ENCODE data around the gene SFXN5.
"Not testable (repeated sequence)": the region's sequence is repeated elsewhere in the genome, so short reads cannot be mapped to it uniquely, and the experiment has no call there.

Gene SFXN5

GRCh38 chr2:73076701-73077423, 5.3 kb upstream of the SFXN5 start:
- DNase-seq: no peak

DNA sequence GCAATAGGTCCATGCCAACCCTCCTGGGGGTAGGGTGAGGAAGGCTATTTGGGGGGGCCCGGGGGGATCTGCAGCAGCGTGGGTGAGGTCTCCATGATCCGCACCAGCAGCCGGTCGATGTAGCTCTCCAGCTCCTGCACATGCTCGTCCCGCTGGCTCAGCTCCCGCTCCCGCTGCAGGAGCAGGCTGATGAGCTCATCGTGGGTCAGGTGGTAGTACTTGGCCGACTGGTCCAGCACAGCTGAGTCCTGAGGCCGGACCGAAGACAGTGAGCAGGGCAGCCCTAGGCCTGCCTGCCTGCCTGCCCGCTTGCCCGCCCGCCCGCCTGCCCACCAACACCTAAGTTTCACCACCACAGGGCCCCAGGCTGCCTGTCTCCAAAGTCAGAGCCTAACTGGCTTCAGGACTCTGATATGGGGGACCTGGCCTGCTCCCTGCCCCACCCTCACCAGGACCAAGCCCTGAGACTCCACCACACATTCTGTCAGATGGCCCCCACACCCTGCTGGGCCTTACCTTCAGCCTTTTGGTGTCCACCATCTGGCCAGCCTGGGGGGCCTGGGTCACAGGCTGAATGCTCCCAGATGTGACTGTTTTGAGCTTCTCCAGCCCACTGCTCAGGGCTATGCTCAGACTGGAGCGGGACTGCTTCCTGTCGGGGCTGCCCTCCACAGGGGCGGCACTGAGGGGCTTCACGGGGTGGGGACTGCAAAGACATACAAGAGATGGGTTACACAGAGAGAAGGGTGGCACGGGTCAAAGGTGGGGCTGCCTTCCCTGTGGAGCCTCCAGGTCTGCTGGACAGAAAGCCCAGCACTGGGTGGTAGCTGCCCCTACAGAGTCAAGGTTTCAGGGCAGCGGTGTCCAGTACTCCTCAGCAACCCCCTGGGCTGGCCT, 4.2 kb upstream of the SFXN5 start:
- no peak for DNase-seq

DNA sequence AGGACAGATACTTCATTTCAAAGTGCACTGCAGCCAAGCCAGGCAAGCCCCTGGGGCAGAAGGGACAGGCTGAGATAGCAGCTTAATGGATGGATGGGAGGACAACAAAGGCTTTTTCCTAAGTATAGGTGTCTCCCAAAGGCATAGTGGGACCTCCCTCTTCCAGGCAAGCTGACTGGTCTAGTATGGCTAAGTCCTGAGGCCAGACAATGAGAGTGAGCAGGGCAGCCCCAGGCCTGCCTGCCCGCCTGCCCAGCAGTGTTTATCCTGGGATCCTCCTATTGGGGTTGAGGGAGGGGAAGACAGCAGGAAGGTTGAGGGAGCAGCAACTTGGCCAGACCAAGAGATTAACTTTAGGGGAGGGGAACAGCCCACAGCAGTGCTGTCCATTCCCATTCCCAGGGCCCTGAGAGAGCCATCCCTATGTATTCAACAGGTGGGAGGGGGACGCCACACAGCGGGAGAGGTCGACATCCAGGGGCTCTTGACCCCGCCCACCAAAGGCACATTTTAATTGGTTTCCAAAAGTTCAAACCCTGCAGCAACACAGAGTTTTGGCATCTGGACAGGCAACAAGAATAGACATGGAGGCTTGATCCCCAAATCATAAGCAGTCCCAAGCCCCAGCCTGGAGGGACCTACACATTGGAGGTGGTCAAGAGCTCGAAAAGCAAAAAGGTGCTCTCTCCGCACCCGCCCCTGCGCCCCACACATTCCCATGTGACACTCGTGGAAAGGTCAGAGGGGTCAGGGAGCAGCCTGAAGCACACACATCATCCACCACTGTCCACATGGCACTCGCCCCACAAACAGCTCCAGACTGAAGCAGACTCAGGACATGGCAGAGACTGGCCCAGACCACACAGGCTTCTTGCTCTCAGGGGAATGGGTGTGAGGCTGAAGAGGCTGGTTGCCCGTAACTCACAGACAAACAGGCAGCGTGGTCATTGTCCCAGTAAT, 2.9 kb upstream of the SFXN5 start:
- no peak for DNase-seq

GRCh38 chr2:73072416-73072815, 904 bp upstream of the SFXN5 start:
- no peak for DNase-seq

DNA sequence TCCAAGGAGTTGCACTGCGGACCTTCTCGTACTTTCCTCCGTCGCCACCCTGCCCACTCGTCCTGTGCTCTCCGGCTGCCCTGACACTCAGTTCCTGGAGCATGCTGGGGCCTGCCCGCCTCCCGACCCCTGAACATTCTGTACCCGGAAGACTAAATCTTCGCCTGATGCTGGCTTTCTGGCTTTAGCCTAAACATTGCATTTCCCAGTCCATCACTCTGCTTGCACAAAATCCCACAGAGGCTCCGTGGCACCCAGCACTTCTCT, 550 bp upstream of the SFXN5 start:
- DNase-seq: no peak

GRCh38 chr2:73070643-73071359, 711 bp downstream of the SFXN5 start:
- no peak for DNase-seq

- DNase-seq: no peak
These were observed 1.5 kb downstream of the SFXN5 start for GRCh38 chr2:73069855-73070642.

GRCh38 chr2:73069041-73069854, 2.3 kb downstream of the SFXN5 start:
- DNase-seq: no peak

GRCh38 chr2:73068147-73068546, 3.4 kb downstream of the SFXN5 start:
- DNase-seq: no peak

DNA sequence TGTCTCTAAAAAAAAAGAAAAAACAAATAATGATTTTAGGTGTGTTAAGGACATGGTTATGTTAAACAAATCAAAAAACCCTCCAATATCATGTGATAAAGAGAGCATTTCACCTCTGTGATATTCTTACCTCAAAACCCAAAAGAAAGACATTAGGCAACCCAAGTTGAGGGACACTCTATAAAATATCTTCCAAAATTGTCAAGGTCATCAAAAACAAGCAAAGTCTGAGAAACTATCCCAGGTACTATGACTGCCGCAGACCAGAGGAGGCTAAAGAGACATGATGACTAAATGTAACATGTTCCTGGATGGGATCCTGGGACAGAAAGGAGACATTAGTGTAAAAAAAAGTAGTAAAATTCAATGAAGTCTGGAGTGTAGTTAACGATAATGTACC, 4.5 kb downstream of the SFXN5 start:
- DNase-seq: no peak

GRCh38 chr2:73065070-73065469, 6.4 kb downstream of the SFXN5 start:
- not testable (repeated sequence) for DNase-seq

DNA sequence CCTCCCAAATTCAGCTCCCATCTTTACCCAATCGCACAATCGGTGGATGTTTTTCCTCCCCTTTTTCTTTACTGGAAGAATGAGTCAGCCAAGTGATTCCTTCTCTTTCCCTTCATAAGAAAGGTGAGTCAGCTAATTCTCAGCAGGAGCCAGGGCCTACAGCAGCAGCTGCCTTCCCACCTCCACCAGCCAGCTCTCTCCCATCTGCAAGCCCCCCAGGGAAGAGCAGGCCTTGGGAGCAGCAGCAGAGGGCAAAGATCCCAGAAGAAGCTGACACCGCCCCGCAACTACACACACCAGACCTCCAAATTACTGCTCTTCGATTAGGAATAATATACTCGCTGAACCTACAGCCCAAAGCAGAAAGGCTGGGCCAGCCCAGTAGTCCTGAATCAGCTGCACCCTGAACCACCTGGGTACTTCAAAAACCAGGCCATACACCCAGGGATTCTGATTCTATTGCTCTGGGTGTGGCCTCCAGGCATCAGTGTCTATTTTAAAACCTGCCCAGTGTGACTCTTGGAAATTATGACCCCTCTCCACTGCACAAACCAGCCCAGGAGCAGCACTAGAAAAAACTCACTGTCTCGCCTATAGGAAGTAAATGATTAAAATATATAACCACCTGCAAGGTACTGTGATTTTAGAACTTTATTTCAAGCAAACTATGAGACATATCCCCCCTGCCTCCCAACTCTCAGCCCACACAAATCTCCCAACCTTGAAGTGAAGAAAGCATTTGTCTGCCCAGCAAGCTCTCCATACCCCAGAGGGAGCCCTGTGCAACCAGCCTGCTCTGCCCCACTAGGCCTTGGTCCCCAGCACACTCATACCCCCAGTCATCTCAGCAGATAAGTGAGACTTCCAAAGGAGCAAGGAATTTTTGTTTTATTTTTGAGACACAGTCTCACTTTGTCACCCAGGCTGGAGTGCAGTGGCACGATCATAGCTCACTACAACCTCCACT, 7.3 kb downstream of the SFXN5 start:
- peak; percentile 33 for DNase-seq

DNA sequence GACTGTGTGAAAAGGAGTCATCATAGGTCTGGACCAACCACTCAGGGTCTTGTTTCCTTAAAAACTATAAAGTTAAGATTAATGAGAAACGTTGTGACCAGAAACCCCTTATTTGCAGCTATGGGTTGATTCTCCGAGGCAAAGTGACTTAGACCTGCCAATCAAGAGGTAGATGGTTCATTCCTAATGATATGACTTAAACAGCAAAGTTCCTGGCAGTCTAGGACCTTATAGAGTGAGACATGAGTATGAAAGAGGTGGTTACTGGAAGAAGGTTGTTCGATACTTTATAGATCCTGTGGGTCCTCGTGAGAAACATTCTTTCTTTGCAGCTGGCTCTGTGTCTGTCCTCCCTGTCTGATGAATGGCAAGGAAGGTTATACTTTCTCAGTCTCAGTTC, 8.0 kb downstream of the SFXN5 start:
- DNase-seq: no peak

DNA sequence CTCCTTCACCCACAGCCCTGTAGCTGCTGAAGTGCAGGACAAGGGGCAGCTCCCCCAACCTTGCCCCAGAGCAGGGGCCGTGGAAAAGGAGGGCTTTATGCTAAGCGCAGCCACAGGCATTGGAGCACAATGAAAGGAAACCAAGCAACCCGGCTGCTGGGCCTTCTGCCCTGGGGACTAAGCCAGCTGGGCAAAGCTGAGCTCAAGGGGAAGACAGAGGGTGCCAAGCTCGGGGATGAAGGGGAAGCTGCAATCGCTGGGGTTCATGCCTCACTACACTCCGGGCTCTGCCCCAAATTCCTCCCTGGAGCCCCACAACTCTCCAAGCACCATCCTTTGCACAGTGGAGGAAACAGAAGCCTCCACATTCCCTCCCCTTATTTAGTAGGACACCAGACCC, 12.4 kb downstream of the SFXN5 start:
- no peak for DNase-seq

GRCh38 chr2:73054980-73055379, 16.5 kb downstream of the SFXN5 start:
- DNase-seq: no peak

DNA sequence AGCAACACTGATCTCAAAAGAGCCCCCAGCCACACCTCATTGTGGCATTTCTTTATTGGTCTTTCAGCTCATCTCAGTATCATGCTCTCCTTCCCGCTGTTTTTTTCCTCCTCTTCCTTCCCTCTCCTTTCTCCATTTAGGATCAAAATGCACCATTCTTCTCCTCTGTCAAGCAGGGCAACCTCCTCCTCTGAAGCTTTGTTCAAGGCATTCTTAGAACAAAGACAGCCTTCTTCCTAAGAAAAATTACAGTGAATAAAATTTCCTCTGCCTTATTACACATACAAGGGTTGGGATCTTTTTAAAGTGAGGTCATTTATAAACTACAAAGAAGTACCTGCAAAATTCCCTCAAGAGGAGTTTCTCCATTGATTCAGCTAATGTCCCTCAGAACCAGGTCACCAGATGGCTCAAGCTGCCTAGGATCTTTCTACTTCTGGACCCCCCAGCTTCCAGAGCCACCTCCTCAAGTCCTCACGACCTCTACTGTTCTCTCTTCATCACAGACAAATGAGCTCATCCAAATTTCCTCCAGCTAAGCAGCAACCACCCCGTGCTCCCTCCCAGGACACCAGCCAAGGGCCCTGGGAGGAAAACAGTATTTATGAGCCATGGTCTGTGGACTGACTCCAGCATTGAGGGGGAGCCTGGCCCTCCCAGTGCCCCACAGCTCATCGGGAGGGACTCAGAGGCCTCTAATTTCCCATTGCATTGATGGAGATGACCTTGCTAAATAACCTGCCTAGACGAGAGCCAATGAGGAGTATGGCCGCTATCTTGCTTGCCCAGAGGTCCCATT, 18.0 kb downstream of the SFXN5 start:
- DNase-seq: no peak

- no peak for DNase-seq
These were observed 21.4 kb downstream of the SFXN5 start for GRCh38 chr2:73050121-73050545.

DNA sequence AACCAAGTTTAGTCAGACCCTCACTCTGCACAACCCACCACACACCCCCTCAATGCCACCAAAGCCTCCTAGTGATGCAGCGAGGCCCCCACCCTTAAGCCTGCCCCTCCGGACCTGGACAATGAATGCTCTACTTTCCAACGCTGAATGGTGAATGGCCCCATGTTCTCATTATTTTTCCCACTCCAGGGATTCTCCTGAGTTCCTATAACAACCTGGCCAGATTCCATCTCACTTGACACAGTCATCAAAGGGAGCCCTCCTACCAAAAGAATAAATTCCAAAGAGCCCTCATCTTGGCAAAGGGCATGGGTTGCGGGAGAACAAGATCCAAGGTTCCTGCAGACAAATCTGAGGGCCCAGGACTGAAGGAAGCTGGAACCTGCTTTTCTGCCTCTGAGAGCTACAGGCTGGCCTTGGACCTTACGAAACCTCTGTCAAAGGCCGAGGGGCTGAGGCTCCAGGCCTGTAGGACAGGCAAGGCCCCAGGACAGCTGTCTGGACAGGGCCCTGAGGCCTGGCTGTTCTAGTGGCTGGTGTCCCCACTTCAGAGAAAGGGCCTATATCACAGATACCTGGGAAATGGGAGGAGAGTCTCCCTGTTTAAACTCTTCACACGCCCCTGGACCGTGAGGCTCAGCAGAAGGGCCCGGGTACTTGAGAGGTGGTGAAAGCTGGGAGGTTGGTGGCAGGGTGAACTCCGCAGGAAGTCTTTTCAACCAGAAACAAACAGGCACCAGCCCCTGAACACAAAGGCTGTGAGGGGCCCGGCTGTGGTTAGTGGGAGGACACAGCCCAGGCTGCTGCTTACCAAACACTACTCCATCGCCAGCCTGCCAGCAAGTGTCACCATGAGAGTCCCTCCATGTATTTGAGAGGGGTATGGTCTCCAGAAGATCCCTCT, 27.3 kb downstream of the SFXN5 start:
- DNase-seq: no peak

Data from amniotic stem cell (primary cell).